ENCODE results near the gene PLCB1.

PLCB1 gene

DNA sequence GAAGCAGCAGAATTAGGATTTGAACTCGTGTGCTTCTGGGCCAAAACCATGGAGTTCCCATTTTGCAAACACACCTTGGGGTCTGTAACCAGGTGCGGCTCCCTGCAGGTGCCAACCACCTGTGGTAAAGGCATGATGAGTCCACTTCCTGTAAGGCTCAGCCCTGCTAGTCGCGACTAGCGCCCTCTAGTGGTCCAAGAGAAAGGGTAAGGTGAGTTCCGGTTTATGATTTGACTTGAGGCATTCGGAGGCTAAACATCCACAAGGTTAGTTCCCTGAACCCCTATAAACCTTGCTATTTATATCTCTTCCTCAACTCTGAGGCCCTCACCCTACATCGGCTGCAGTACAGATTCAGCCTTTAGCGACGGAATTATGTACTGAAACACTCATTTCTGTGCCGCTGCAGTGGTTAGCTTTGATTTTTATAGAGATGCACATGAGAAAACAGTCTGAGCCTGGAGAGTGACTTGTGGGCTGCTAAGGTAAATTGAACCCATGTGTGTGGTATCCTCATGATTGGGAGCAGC lies 173.4 kb downstream of the PLCB1 start:
- Histone ChIP-seq H3K27me3 (ENCODE audit: low read depth, low read length) (no peaks in the 10 kb centered on the region), H3K36me3 (ENCODE audit: control insufficient read depth in 1 of 2, insufficient read depth in 2 of 2, low read length in 2 of 2) (no peaks in the 10 kb centered on the region), H3K4me1 (ENCODE audit: control insufficient read depth in 1 of 2, insufficient read depth in 2 of 2, low read length in 2 of 2) (peaks cover 0 to 28% of the 10 kb centered on the region in 2 donors), H3K9me3 (ENCODE audit: control insufficient read depth in 1 of 2, low read length in 2 of 2) (no peaks in the 10 kb centered on the region), H3K27ac (ENCODE audit: low read length) (no peak overlapping the region), H3K4me3 (ENCODE audit: low read depth in 1 of 2, low read length in 2 of 2) (no peak overlapping the region)

DNA sequence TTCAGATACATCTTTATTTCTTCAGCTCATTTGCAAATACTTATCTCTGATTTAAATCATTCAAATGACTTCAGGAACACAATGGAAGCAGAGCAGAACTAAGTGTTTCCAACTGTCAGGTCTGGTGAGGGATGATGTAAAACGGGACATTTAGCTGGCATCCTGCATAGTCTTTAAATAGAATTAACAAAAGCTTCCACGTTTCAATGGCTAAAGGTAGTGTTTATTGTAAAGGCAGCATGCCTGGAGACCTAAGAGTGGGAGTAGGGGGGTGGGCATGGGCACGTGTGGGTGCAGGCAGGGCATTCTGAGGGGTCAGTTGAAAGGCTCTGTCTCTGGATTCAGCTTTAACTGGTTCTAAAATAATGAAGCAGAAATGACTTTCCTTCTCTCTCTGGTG lies 174.9 kb downstream of the PLCB1 start:
- Histone ChIP-seq H3K36me3 (ENCODE audit: control insufficient read depth in 1 of 2, insufficient read depth in 2 of 2, low read length in 2 of 2) (no peaks in the 10 kb centered on the region), H3K27ac (ENCODE audit: low read length) (no peak overlapping the region), H3K9me3 (ENCODE audit: control insufficient read depth in 1 of 2, low read length in 2 of 2) (no peaks in the 10 kb centered on the region), H3K4me1 (ENCODE audit: control insufficient read depth in 1 of 2, insufficient read depth in 2 of 2, low read length in 2 of 2) (peaks cover 0 to 28% of the 10 kb centered on the region in 2 donors), H3K4me3 (ENCODE audit: low read depth in 1 of 2, low read length in 2 of 2) (no peak overlapping the region), H3K27me3 (ENCODE audit: low read depth, low read length) (no peaks in the 10 kb centered on the region)

DNA sequence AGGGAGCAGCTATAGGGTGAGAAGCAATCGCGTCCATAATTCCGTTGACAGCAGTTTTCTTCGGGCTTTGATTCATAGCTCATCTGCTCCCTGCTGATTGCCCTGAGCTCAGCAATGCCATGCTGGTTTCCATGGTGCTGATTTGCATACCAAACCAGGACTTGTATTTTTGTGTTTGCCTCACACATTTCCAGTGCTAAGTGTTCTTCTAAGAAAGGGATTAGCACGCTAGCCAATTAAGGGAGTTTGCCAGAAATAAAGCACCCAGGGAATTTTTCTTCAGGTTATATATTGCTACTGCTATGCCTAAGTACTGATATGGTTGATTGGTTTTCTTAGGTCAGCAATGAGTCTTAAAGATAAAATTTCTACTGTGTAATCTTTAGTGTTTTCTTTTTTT lies 177.6 kb downstream of the PLCB1 start:
- no peak overlapping the region for H3K27ac ChIP-seq (ENCODE audit: low read length)
- H3K4me1 ChIP-seq (ENCODE audit: control insufficient read depth in 1 of 2, insufficient read depth in 2 of 2, low read length in 2 of 2) = peaks cover 0 to 17% of the 10 kb centered on the region in 2 donors
- H3K27me3 ChIP-seq (ENCODE audit: low read depth, low read length) = no peaks in the 10 kb centered on the region
- H3K4me3 ChIP-seq (ENCODE audit: low read depth in 1 of 2, low read length in 2 of 2) = no peak overlapping the region
- no peaks in the 10 kb centered on the region for H3K36me3 ChIP-seq (ENCODE audit: control insufficient read depth in 1 of 2, insufficient read depth in 2 of 2, low read length in 2 of 2)
- H3K9me3 ChIP-seq (ENCODE audit: control insufficient read depth in 1 of 2, low read length in 2 of 2) = no peaks in the 10 kb centered on the region

DNA sequence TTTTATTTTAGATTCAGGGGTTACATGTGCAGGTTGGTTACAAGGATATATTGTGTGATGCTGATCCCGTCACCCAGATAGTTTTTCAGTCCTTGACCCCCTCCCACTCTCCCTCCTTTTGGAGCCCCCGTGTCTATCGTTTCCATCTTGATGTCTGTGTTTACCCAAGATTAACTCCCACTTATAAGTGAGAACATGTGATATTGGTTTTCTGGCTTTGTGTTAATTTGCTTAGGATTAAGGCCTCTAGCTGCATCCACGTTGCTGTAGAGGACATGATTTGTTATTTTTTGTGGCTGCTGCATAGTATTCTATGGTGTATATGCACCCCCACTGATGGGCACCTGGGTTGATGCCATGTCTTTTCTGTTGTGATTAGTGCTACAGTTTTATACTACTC lies 178.6 kb downstream of the PLCB1 start:
- Histone ChIP-seq H3K36me3 (ENCODE audit: control insufficient read depth in 1 of 2, insufficient read depth in 2 of 2, low read length in 2 of 2) (no peaks in the 10 kb centered on the region), H3K4me3 (ENCODE audit: low read depth in 1 of 2, low read length in 2 of 2) (no peak overlapping the region), H3K9me3 (ENCODE audit: control insufficient read depth in 1 of 2, low read length in 2 of 2) (no peaks in the 10 kb centered on the region), H3K4me1 (ENCODE audit: control insufficient read depth in 1 of 2, insufficient read depth in 2 of 2, low read length in 2 of 2) (peaks cover 0 to 17% of the 10 kb centered on the region in 2 donors), H3K27me3 (ENCODE audit: low read depth, low read length) (no peaks in the 10 kb centered on the region), H3K27ac (ENCODE audit: low read length) (no peak overlapping the region)

DNA sequence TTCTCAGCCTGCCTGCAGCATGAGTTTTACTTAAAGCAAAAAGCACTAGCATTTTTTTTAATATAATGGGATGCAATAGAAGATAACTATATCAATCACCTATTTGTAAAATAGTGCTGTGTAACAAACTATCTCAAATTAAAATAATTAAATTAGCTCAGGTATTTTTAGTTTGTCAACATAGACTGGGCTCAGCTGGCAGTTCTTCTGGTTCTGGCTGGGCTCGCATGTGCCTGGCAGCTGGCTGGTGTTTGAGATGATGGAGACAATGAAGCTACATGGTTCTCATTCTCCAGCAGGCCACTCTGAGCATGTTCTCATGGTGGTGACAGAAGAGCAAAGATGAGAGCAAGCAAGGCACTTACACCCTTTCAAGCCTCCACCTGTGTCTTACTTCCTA lies 181.0 kb downstream of the PLCB1 start:
- no peaks in the 10 kb centered on the region for H3K27me3 ChIP-seq (ENCODE audit: low read depth, low read length)
- no peak overlapping the region for H3K27ac ChIP-seq (ENCODE audit: low read length)
- H3K4me1 ChIP-seq (ENCODE audit: control insufficient read depth in 1 of 2, insufficient read depth in 2 of 2, low read length in 2 of 2) = no peaks in the 10 kb centered on the region
- H3K9me3 ChIP-seq (ENCODE audit: control insufficient read depth in 1 of 2, low read length in 2 of 2) = no peaks in the 10 kb centered on the region
- H3K36me3 ChIP-seq (ENCODE audit: control insufficient read depth in 1 of 2, insufficient read depth in 2 of 2, low read length in 2 of 2) = no peaks in the 10 kb centered on the region
- no peak overlapping the region for H3K4me3 ChIP-seq (ENCODE audit: low read depth in 1 of 2, low read length in 2 of 2)

DNA sequence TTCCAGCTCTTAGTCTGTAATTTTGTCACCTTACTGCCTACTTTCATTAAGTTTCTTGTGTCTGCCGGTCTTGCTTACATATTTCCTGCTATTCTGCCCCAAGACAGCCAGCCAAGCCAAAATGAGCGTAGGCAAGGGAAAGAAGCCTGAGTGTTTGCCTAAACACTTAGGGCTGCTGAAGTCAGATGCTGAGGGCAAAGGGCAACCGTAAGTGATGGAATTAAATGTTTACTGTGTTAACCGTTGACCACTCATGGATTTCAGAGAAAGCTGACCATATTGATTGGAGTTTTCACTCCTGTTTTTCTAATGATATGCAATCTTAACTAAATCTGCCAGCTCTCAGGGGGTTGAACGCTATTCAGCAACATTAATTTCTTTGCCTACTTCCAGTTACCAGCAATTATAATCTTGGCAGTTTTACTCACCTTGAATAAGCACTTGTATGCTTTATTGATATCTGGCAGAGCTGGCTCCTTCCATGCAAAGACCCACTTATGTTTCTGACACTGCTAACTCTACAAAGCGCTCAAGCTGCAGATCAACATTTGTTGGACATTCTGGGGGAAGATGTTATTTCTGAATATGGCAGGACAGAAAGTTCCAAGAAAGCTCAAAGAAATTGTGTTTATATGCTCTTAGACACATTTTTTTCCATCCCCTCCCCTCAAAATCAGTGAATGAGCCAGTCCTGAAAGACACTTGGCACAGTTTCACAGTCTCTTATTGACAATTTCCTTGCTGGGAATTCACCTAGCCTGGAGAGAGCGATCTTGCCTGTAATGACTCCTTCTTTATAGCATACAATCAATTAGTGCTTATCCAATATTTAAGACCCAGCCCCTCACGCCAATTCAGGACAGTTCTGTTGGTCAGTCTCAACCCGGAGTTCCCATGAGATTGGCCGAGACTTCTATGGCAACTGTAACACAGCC lies 183.8 kb downstream of the PLCB1 start:
- Histone ChIP-seq H3K9me3 (ENCODE audit: control insufficient read depth in 1 of 2, low read length in 2 of 2) (no peaks in the 10 kb centered on the region), H3K27ac (ENCODE audit: low read length) (no peak overlapping the region), H3K27me3 (ENCODE audit: low read depth, low read length) (no peaks in the 10 kb centered on the region), H3K4me3 (ENCODE audit: low read depth in 1 of 2, low read length in 2 of 2) (no peak overlapping the region), H3K36me3 (ENCODE audit: control insufficient read depth in 1 of 2, insufficient read depth in 2 of 2, low read length in 2 of 2) (no peaks in the 10 kb centered on the region), H3K4me1 (ENCODE audit: control insufficient read depth in 1 of 2, insufficient read depth in 2 of 2, low read length in 2 of 2) (no peaks in the 10 kb centered on the region)

DNA sequence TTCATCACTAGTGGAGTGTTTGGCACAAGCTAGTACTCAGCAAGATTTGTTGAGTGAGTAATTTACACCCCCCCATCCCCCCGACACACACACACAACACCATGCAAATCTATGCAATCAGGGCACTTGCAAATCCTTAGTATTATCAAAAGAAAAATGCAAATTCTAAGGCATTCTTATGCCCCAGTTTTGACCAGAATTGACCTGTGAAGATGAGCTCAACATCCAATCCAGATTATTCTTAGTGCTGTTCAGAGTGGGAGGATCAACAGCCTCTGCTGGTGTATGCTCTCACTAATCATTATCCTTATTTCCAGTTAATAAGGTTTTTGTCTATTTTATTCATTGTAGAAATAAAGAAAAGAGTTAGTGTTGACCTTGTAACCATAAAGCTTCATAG lies 185.4 kb downstream of the PLCB1 start:
- Histone ChIP-seq H3K36me3 (ENCODE audit: control insufficient read depth in 1 of 2, insufficient read depth in 2 of 2, low read length in 2 of 2) (no peaks in the 10 kb centered on the region), H3K4me1 (ENCODE audit: control insufficient read depth in 1 of 2, insufficient read depth in 2 of 2, low read length in 2 of 2) (no peaks in the 10 kb centered on the region), H3K9me3 (ENCODE audit: control insufficient read depth in 1 of 2, low read length in 2 of 2) (no peaks in the 10 kb centered on the region), H3K27me3 (ENCODE audit: low read depth, low read length) (no peaks in the 10 kb centered on the region), H3K27ac (ENCODE audit: low read length) (no peak overlapping the region), H3K4me3 (ENCODE audit: low read depth in 1 of 2, low read length in 2 of 2) (no peak overlapping the region)

DNA sequence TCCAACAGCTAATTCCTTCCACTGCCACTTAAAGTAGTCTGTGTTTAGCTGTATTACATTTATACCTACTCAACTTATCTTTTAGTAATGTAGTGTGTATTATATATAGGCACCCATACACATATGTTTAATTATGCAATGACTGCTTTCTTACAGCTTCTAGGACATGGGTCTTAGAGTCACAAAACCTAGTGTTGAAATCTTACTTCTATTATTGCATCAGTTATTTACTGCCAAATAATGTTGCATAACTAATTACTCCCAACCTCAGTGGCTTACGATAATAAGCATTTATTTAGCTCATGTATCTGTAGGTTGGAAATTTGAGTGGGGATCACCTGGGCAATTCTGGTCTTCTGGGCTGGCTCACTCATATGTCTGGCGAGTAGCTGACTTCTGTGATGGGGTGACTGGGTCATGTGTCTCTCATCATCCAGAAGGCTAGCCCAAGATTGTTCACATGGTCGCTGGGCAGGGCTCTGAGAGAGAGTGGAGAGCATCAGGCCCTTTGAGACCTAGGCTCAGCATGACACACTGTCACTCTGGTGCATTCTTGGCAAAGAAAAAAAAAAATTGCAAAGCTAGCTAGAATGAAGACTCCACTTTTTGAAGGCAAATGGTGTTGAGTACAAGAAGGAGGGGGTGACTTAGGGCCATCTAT lies 187.0 kb downstream of the PLCB1 start:
- Histone ChIP-seq H3K9me3 (ENCODE audit: control insufficient read depth in 1 of 2, low read length in 2 of 2) (no peaks in the 10 kb centered on the region), H3K36me3 (ENCODE audit: control insufficient read depth in 1 of 2, insufficient read depth in 2 of 2, low read length in 2 of 2) (no peaks in the 10 kb centered on the region), H3K4me3 (ENCODE audit: low read depth in 1 of 2, low read length in 2 of 2) (no peak overlapping the region), H3K27me3 (ENCODE audit: low read depth, low read length) (no peaks in the 10 kb centered on the region), H3K4me1 (ENCODE audit: control insufficient read depth in 1 of 2, insufficient read depth in 2 of 2, low read length in 2 of 2) (no peaks in the 10 kb centered on the region), H3K27ac (ENCODE audit: low read length) (no peak overlapping the region)

DNA sequence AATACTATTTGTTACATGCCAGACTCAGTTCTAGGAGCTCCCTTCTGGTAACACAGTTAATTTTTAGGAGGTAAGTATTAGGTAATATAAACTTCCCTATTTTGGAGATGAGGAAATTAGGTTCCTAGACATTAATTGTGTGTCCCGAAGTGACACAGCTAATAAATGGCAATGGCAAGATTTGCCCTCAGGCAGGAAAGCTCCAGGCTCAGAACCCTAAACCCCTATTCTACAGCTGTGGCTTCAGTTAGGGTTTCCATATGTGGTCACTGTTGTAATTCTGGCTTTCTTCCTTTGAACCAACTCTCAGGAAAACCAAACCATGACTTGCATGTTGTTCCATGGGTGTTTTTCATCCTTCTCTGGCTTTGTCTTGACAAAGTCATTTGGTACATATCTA lies 188.2 kb downstream of the PLCB1 start:
- no peaks in the 10 kb centered on the region for H3K36me3 ChIP-seq (ENCODE audit: control insufficient read depth in 1 of 2, insufficient read depth in 2 of 2, low read length in 2 of 2)
- H3K27me3 ChIP-seq (ENCODE audit: low read depth, low read length) = no peaks in the 10 kb centered on the region
- no peak overlapping the region for H3K4me3 ChIP-seq (ENCODE audit: low read depth in 1 of 2, low read length in 2 of 2)
- no peaks in the 10 kb centered on the region for H3K4me1 ChIP-seq (ENCODE audit: control insufficient read depth in 1 of 2, insufficient read depth in 2 of 2, low read length in 2 of 2)
- no peak overlapping the region for H3K27ac ChIP-seq (ENCODE audit: low read length)
- no peaks in the 10 kb centered on the region for H3K9me3 ChIP-seq (ENCODE audit: control insufficient read depth in 1 of 2, low read length in 2 of 2)

DNA sequence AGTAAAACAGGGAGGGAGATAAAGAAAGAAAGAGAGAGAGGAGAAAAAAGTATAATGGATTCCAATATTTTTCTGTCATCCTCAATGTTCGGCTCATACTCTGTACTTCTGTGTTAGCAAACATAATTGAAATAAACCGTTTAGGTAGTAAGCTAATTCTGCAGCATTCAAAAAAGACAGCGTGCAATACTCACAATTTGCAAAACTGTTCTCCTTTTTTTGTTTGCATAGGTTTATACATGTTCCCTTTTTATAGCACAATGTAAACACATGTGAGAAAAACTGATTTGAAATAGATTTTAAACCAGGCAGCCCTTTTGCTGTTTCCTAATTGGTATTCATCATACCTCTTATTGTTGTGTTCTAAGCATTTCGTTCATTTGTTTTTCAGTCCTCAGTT lies 188.9 kb downstream of the PLCB1 start:
- Histone ChIP-seq H3K36me3 (ENCODE audit: control insufficient read depth in 1 of 2, insufficient read depth in 2 of 2, low read length in 2 of 2) (no peaks in the 10 kb centered on the region), H3K27me3 (ENCODE audit: low read depth, low read length) (no peaks in the 10 kb centered on the region), H3K4me3 (ENCODE audit: low read depth in 1 of 2, low read length in 2 of 2) (no peak overlapping the region), H3K4me1 (ENCODE audit: control insufficient read depth in 1 of 2, insufficient read depth in 2 of 2, low read length in 2 of 2) (no peaks in the 10 kb centered on the region), H3K27ac (ENCODE audit: low read length) (no peak overlapping the region), H3K9me3 (ENCODE audit: control insufficient read depth in 1 of 2, low read length in 2 of 2) (no peaks in the 10 kb centered on the region)

DNA sequence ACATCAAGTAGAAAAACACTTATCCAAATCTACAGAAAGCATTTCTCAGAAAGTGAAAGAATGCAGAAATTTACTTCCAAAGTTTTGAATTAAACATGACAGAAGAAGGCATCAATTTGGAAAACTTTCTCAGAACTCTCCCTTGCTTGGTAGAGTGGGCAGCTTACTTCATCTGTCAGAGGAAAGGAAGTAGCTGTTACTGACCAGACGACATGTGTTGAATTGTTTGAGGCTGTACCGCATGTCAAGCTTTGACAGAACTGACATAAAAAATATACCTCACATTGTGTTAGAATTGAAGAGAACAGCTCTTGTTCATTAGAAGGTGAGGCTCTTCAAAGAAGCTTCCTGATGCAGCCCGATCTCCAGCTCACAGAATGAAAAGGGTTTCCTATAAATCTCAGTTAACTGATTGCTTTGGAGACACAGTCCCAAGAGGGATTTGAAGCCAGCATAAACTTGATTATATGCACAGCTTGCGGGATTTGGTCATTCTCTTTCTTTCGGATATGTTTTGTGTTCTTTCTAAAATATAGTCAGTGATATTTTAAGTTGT lies 190.7 kb downstream of the PLCB1 start:
- no peak overlapping the region for H3K4me3 ChIP-seq (ENCODE audit: low read depth in 1 of 2, low read length in 2 of 2)
- no peaks in the 10 kb centered on the region for H3K4me1 ChIP-seq (ENCODE audit: control insufficient read depth in 1 of 2, insufficient read depth in 2 of 2, low read length in 2 of 2)
- H3K27ac ChIP-seq (ENCODE audit: low read length) = no peak overlapping the region

More for the DNA sequence above, 190.7 kb downstream of the PLCB1 start:
- no peaks in the 10 kb centered on the region for H3K9me3 ChIP-seq (ENCODE audit: control insufficient read depth in 1 of 2, low read length in 2 of 2)
- H3K36me3 ChIP-seq (ENCODE audit: control insufficient read depth in 1 of 2, insufficient read depth in 2 of 2, low read length in 2 of 2) = no peaks in the 10 kb centered on the region
- H3K27me3 ChIP-seq (ENCODE audit: low read depth, low read length) = no peaks in the 10 kb centered on the region
